HEK293 (cell line): ENCODE results near the gene NECTIN1.

ENCODE experiments used
- SALL2 ChIP-seq: fragments of 450-650 bp; formaldehyde crosslinking; IDR thresholded peaks from 2 replicates; pipeline ENCODE4 v1.5.0; 2017; ENCODE audit warnings: missing biosample characterization, mild to moderate bottlenecking, missing genetic modification characterization, borderline replicate concordance
- TF ChIP-seq, protein P1 (sequence below): fragments of 450-650 bp; formaldehyde crosslinking; IDR thresholded peaks from 2 replicates; pipeline ENCODE4 v1.5.1; 2016; ENCODE audit warnings: missing biosample characterization, missing genetic modification characterization

DNA sequence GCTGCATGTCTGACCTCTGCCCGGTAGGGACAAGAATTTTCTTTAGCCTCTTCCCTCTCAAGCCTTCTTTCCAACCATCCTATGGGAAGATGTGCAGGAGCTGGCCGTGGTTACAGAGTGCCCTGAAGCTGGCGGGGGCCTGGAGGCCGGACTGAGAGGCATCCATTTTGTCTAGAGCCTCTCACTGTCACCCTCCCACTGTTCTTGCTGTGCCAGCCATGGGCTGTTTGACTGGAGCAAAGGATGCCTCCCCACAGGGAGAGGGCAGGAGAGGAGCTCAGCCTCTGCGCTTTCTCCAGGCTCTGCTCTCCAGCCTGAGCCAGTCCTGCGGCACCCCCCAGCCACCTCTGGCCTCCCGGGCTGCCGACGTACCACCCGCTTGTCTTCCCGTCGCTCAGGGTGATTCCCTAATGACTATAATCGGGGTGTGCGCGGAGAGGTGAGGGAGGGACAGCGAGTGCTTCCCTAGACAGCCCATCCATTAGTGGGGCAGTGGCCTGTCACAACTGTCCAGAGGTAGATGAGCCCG, 123.8 kb downstream of the NECTIN1 start:
- TF ChIP-seq, protein P1, sequence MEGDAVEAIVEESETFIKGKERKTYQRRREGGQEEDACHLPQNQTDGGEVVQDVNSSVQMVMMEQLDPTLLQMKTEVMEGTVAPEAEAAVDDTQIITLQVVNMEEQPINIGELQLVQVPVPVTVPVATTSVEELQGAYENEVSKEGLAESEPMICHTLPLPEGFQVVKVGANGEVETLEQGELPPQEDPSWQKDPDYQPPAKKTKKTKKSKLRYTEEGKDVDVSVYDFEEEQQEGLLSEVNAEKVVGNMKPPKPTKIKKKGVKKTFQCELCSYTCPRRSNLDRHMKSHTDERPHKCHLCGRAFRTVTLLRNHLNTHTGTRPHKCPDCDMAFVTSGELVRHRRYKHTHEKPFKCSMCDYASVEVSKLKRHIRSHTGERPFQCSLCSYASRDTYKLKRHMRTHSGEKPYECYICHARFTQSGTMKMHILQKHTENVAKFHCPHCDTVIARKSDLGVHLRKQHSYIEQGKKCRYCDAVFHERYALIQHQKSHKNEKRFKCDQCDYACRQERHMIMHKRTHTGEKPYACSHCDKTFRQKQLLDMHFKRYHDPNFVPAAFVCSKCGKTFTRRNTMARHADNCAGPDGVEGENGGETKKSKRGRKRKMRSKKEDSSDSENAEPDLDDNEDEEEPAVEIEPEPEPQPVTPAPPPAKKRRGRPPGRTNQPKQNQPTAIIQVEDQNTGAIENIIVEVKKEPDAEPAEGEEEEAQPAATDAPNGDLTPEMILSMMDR = no peak
- TF ChIP-seq SALL2 = no peak
